Measurements from ENCODE around the gene FAM131B. TPM values are rescaled to one million over a fixed set of nuclear protein-coding genes. Genes with fewer than 3 reads are reported as not detected.

FAM131B gene
- total RNA-seq, 1 experiment from 2014 or later: 6.9 TPM

GRCh38 chr7:143372070-143372469, 9.6 kb upstream of the FAM131B start:
- ATAC-seq (peak; percentile 19), DNase-seq (peak; percentile 81)
- intact Hi-C loops (cut with micrococcal nuclease): loop anchor here (2.0 kb wide), 1 partner anchor 131 kb away; no protein-coding TSS in a partner anchor
- no peaks in the 10 kb centered on the region for H4K20me1 ChIP-seq (ENCODE audit: low read length)
- H3K9me2 ChIP-seq (replicated peaks; ENCODE audit: low read length): no peaks in the 10 kb centered on the region
- peaks cover 50% of the 10 kb centered on the region for H3K4me1 ChIP-seq (ENCODE audit: insufficient read depth, low read length)
- H3K4me2 ChIP-seq (ENCODE audit: low read length): no peak overlapping the region
- no peaks in the 10 kb centered on the region for H3K9me3 ChIP-seq (ENCODE audit: low read length)
- ChIA-PET POLR2A (ENCODE audit: unreplicated experiment) (interaction anchor here (0.6 kb wide), 2 partner anchors 38 to 71 kb away, joined by 5 to 8 read pairs; no protein-coding TSS in a partner anchor), CTCF (interaction anchor here (0.6 to 0.7 kb wide), 3 partner anchors 8 to 536 kb away, joined by 3 to 6 read pairs (median 4); no protein-coding TSS in a partner anchor)
- peak overlapping the region; percentile 42 for H3K27ac ChIP-seq (ENCODE audit: low read length)
- no TSS peak for BruUV-seq (replicated peaks)
- TF ChIP-seq, protein P1, sequence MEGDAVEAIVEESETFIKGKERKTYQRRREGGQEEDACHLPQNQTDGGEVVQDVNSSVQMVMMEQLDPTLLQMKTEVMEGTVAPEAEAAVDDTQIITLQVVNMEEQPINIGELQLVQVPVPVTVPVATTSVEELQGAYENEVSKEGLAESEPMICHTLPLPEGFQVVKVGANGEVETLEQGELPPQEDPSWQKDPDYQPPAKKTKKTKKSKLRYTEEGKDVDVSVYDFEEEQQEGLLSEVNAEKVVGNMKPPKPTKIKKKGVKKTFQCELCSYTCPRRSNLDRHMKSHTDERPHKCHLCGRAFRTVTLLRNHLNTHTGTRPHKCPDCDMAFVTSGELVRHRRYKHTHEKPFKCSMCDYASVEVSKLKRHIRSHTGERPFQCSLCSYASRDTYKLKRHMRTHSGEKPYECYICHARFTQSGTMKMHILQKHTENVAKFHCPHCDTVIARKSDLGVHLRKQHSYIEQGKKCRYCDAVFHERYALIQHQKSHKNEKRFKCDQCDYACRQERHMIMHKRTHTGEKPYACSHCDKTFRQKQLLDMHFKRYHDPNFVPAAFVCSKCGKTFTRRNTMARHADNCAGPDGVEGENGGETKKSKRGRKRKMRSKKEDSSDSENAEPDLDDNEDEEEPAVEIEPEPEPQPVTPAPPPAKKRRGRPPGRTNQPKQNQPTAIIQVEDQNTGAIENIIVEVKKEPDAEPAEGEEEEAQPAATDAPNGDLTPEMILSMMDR (conservative IDR thresholded peaks at IDR 0.05; ENCODE audit: low read depth, low read length): peak; percentile 52
- TF ChIP-seq EZH2 (IDR thresholded peaks at IDR 0.05; ENCODE audit: low read length, unreplicated experiment) (no peak), EZH2phosphoT487 (IDR thresholded peaks at IDR 0.05; ENCODE audit: borderline replicate concordance, low read length) (no peak)
- H2AFZ ChIP-seq (ENCODE audit: low read length): no peak overlapping the region
- H3F3A ChIP-seq (ENCODE audit: low read length, unreplicated experiment): no peaks in the 10 kb centered on the region
- no peak overlapping the region for H3K4me3 ChIP-seq (ENCODE audit: low read length)
- no peaks in the 10 kb centered on the region for H3K36me3 ChIP-seq (ENCODE audit: low read depth, low read length)
- no peak overlapping the region for H3K9ac ChIP-seq (ENCODE audit: low read length)
- H3K27me3 ChIP-seq (ENCODE audit: low read length): no peaks in the 10 kb centered on the region
- H3K79me2 ChIP-seq (ENCODE audit: low read length): no peaks in the 10 kb centered on the region

DNA sequence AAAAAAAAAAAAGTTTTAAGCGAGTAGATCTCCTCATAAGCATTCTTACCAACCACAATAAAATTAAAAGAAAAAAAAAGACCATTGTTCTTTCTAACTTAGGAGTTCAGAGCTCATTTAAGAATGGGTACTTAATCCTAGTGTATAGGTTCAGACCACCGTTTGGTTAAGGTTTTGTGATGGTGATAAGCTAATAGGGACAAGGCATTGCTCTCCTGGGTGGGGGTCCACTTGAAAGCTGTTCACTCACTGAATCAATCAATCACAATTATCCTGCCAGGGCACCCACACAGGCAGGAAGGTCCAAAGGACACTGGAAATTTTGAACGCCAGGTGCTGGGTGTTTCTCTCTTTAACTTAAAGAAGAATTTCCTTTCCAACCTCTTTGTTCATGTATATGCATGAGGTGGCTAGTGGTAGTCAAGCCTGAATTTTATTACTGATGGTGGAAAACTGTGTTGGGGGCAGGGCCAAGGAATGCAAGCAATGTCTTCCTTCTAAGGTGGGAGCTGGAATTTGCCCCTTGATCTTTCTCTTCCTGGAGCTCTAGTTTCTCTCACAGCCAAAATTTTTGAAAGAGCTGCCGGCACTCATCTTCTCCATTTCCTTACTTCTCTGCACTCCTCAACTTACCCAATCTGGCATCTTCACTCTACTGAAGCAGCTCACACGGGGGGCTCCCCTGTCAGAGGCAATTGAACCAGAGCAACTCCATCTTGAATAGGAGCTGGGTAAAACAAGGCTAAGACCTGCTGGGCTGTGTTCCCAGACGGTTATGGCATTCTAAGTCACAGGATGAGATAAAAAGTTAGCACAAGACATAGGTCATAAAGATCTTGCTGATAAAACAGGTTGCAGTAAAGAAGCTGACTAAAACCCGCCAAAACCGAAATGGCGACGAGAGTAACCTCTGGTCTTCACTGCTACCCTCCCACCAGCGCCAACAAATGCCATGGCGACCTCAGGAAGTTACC, 7.5 kb upstream of the FAM131B start:
- CTCF ChIA-PET: interaction anchor here (0.6 kb wide), 1 partner anchor 29 kb away, joined by 4 read pairs; no protein-coding TSS in a partner anchor
- no peak overlapping the region for H3K27ac ChIP-seq (ENCODE audit: low read length)
- intact Hi-C loops (cut with micrococcal nuclease): no loop called here
- no TSS peak for BruUV-seq (replicated peaks)
- no peaks in the 10 kb centered on the region for H3K9me3 ChIP-seq (ENCODE audit: low read length)
- DNase-seq (no peak), ATAC-seq (no peak)
- no peaks in the 10 kb centered on the region for H4K20me1 ChIP-seq (ENCODE audit: low read length)
- POLR2A ChIA-PET (ENCODE audit: unreplicated experiment): no interaction called here
- no peak overlapping the region for H3K4me3 ChIP-seq (ENCODE audit: low read length)
- no peaks in the 10 kb centered on the region for H3F3A ChIP-seq (ENCODE audit: low read length, unreplicated experiment)
- no peak overlapping the region for H3K9ac ChIP-seq (ENCODE audit: low read length)
- no peaks in the 10 kb centered on the region for H3K36me3 ChIP-seq (ENCODE audit: low read depth, low read length)
- TF ChIP-seq EZH2phosphoT487 (IDR thresholded peaks at IDR 0.05; ENCODE audit: borderline replicate concordance, low read length) (no peak), EZH2 (IDR thresholded peaks at IDR 0.05; ENCODE audit: low read length, unreplicated experiment) (no peak)
- TF ChIP-seq, protein P1 (conservative IDR thresholded peaks at IDR 0.05; ENCODE audit: low read depth, low read length): no peak
- no peaks in the 10 kb centered on the region for H3K79me2 ChIP-seq (ENCODE audit: low read length)
- H3K27me3 ChIP-seq (ENCODE audit: low read length): no peaks in the 10 kb centered on the region
- no peak overlapping the region for H3K4me2 ChIP-seq (ENCODE audit: low read length)
- no peaks in the 10 kb centered on the region for H3K9me2 ChIP-seq (replicated peaks; ENCODE audit: low read length)
- H3K4me1 ChIP-seq (ENCODE audit: insufficient read depth, low read length): peaks cover 41% of the 10 kb centered on the region
- no peak overlapping the region for H2AFZ ChIP-seq (ENCODE audit: low read length)

Data from PC-3 (cell line).